GM19438 (cell line): ENCODE measurements around the gene LCN2.
"Not testable (repeated sequence)": the region's sequence is repeated elsewhere in the genome, so short reads cannot be mapped to it uniquely, and the experiment has no call there.

Source experiments
- ATAC-seq: cut with Tn5 transposase; IDR thresholded peaks from one replicate; pipeline ENCODE4 v1.9.1; 2021; ENCODE audit warnings: low read depth; ENCODE audit not compliant: unreplicated experiment

Gene LCN2

GRCh38 chr9:128127568-128127989, 21.7 kb upstream of the LCN2 start, which contains the start of gene PTGES2:
TSS of gene PTGES2 (minus strand) at chr9:128127729. CDS start at chr9:128127717, 12 bp downstream.
- ATAC-seq: peak; percentile 55

GRCh38 chr9:128127990-128128835, 21.0 kb upstream of the LCN2 start:
- ATAC-seq: peak; percentile 56

- ATAC-seq: no peak
Measured at GRCh38 chr9:128128836-128129590, 20.2 kb upstream of the LCN2 start.

- not testable (repeated sequence) for ATAC-seq
Measured at GRCh38 chr9:128129976-128130590, 19.2 kb upstream of the LCN2 start.

GRCh38 chr9:128130651-128131050, 18.6 kb upstream of the LCN2 start:
- ATAC-seq: not testable (repeated sequence)

- not testable (repeated sequence) for ATAC-seq
Measured at GRCh38 chr9:128131346-128131745, 17.9 kb upstream of the LCN2 start.

- not testable (repeated sequence) for ATAC-seq
Measured at GRCh38 chr9:128132139-128132538, 17.1 kb upstream of the LCN2 start.

- ATAC-seq: not testable (repeated sequence)
Measured at GRCh38 chr9:128135561-128135960, 13.7 kb upstream of the LCN2 start.

- ATAC-seq: no peak
Measured at GRCh38 chr9:128136816-128137793, 12.1 kb upstream of the LCN2 start.

GRCh38 chr9:128138001-128138400, 11.3 kb upstream of the LCN2 start:
- ATAC-seq: no peak

GRCh38 chr9:128139621-128140020, 9.6 kb upstream of the LCN2 start:
- no peak for ATAC-seq

GRCh38 chr9:128141604-128142003, 7.6 kb upstream of the LCN2 start:
- no peak for ATAC-seq

- no peak for ATAC-seq
Measured at GRCh38 chr9:128142061-128142460, 7.2 kb upstream of the LCN2 start.

GRCh38 chr9:128142596-128142995, 6.7 kb upstream of the LCN2 start:
- no peak for ATAC-seq

GRCh38 chr9:128143525-128144238, 5.6 kb upstream of the LCN2 start:
- no peak for ATAC-seq

- no peak for ATAC-seq
Measured at GRCh38 chr9:128144239-128145181, 4.7 kb upstream of the LCN2 start.

GRCh38 chr9:128145536-128145935, 3.7 kb upstream of the LCN2 start:
- ATAC-seq: no peak

- ATAC-seq: no peak
Measured at GRCh38 chr9:128145951-128146351, 3.3 kb upstream of the LCN2 start.
